ENCODE data around the gene ALLC.
A peak's percentile ranks its signal among the peaks of the same experiment; 100 is the strongest.

Gene ALLC

GRCh38 chr2:3639015-3639630 lies 18.9 kb upstream of the ALLC start:
- no peak for DNase-seq (ENCODE audit: low read depth in 3 of 3)

GRCh38 chr2:3639653-3640052 lies 18.3 kb upstream of the ALLC start:
- DNase-seq (ENCODE audit: low read depth in 3 of 3): no peak

GRCh38 chr2:3641181-3641580 lies 16.8 kb upstream of the ALLC start:
- DNase-seq (ENCODE audit: low read depth in 3 of 3): no peak

- no peak for DNase-seq (ENCODE audit: low read depth in 3 of 3)
These were observed 16.1 kb upstream of the ALLC start for GRCh38 chr2:3641841-3642421.

- DNase-seq (ENCODE audit: low read depth in 3 of 3): no peak
These were observed 15.3 kb upstream of the ALLC start for GRCh38 chr2:3642521-3643215.

DNA sequence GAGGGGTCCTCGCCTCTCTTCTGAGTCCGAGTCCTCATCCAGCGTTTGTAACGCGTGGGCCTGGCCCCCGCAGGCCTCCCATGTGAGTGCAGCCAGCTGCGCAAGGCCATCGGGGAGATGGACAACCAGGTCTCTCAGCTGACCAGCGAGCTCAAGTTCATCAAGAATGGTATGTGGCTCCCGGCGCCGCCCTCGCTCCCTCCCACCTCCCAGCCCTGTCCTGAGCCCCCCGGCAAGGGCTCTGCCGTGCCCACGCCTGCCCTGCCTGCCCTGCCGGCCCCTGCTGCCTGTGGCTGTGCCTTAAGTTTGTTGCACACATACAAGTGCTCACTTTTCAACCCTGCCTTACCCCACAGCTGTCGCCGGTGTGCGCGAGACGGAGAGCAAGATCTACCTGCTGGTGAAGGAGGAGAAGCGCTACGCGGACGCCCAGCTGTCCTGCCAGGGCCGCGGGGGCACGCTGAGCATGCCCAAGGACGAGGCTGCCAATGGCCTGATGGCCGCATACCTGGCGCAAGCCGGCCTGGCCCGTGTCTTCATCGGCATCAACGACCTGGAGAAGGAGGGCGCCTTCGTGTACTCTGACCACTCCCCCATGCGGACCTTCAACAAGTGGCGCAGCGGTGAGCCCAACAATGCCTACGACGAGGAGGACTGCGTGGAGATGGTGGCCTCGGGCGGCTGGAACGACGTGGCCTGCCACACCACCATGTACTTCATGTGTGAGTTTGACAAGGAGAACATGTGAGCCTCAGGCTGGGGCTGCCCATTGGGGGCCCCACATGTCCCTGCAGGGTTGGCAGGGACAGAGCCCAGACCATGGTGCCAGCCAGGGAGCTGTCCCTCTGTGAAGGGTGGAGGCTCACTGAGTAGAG lies 14.4 kb upstream of the ALLC start:
- no peak for DNase-seq (ENCODE audit: low read depth in 3 of 3)

GRCh38 chr2:3644246-3644525 lies 13.8 kb upstream of the ALLC start:
- no peak for DNase-seq (ENCODE audit: low read depth in 3 of 3)

DNA sequence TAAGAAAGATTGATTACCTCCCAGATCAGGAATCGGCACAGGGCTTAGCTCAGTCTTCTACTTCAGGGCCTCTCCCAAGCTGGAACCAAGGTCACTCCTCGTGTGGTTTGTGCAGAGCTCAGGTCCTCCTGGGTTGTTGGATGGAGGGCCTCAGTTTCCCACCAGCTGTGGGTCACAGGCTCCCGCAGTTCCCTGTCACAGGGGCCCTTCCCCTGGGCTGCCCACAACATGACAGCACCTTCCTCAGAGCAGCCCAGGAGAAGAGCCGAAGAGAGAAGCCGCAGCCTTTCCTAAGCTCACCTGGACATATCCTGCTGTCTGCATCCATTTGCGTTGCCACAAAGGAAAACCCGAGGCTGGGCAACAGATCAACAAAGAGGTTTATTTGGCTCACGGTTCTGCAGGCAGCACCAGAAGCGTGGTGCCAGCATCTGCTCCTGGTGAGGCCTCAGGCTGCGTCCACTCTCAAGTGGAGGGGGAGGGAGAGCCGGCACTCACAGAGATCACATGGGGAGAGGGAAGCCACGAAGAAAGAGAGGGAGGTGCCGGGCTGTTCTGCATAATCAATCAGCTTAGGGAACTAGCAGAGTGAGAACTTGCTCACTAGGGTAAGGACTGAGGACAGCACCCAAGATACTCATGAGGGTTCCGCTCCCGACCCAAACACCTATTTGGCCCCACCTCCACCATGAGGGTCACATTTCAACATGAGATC lies 13.0 kb upstream of the ALLC start:
- no peak for DNase-seq (ENCODE audit: low read depth in 3 of 3)

DNA sequence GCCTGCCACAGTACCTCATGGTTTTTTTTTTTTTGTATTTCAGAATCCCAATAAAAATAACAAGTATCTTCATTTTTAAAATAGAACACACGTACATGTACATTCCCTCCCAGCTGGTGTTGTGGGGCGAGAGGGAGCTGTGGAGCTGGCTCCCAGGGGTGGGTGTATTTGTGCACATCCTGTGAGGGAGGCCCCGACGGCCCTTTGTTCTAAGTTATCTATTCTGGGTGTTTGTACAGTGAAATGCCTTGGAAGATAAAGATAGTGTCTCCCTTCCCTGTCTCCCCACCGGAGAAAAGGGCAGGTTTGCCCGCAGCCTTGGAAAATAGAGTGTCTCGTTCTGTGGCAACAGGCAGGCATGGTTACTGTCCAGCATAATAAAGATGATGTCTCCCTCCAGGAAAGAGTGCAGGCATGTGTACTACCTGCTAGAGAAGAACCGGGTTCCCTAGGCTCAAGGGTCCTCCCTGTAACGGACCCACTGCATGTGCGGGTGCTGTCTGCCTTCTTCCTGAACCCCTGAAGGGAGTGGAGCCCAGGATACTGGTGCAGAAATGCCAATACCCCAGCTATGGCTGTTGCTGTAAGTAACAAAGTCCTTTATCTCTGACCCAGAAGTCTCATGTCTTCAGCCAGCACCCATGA lies 12.1 kb upstream of the ALLC start:
- no peak for DNase-seq (ENCODE audit: low read depth in 3 of 3)

- DNase-seq (ENCODE audit: low read depth in 3 of 3): no peak
These were observed 11.6 kb upstream of the ALLC start for GRCh38 chr2:3646446-3646845.

GRCh38 chr2:3647246-3647645 lies 10.8 kb upstream of the ALLC start:
- DNase-seq (ENCODE audit: low read depth in 3 of 3): no peak

- no peak for DNase-seq (ENCODE audit: low read depth in 3 of 3)
These were observed 10.0 kb upstream of the ALLC start for GRCh38 chr2:3647831-3648651.

DNA sequence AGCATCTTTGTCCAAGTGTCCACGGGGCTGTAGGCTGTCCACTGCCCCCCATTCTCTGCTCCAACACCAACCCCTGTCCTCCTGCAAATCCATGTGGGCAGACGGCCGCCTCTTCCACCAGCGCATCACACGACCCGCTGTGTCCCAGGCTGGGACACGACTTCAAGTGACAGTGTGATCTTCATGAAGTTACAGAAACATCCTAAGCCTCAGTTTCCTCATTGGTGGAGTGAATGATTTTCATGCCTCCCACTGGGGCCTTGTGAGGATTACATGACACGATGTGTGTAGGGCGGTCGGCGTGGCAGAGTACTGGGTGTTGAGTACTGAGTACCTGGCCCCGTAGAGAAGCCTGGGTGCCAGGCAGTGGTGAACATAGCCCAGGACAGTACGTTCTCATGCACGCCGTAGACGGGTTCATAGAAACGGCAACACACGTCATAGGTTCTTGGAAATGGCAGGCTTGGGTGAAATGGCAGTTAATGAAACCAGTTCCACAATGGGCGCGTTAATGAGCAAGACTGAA lies 9.3 kb upstream of the ALLC start:
- DNase-seq (ENCODE audit: low read depth in 3 of 3): no peak

DNA sequence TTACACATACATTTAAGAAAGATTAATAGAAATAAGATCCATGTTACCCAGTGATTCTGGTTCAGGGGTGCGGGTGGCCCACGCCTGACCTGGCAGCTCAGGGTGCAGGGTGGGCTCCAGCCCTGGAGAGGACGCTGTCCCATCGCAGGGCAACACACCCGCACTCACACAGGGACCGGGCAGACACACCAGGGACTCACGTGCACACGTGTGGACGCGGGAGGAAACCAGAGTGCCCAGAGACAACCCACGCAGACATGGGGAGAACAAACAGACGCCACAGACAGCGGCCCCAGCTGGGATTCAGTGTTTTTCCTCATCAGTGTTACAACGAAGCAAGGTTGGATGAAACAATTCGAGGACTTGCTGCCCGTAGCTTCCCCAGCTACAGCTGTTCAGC lies 8.4 kb upstream of the ALLC start:
- DNase-seq (ENCODE audit: low read depth in 3 of 3): no peak

DNA sequence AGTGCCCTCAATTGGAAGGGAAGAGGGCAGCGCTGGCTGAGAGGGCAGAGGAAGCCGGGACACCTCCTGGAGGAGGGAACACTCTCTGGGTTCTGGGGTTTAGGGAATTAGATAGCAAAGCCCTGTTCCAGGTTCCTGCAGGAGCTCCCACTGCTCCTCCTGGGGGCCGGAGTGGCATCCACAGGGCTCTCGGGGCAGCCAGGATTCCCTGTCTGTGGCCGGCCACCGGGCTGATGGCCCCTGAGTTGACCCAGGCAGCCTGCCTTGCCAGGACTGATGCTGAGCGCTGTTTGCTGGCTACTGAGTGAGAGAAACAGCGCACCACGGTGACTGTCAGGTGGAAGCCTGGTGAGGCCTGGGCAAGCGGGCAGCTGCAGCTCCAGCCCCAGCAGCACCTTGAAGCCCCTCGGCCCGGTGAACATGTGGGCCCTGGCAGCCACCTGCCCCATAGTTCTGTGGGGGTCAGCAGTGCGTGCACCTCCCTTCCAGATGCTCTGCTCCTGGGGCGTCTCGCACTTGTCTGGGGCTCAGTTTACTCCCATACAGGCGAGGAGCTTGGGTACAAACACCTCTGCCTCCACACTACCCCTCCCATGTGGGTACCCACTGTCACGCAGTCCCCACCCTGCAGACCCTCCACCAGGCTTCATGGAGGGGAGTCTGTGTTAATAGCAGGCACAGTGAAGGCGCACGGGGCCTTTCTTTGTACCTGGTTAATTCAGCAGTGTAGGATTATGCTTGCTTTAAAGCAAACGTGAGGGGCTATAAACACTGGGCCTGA lies 7.7 kb upstream of the ALLC start:
- no peak for DNase-seq (ENCODE audit: low read depth in 3 of 3)

DNA sequence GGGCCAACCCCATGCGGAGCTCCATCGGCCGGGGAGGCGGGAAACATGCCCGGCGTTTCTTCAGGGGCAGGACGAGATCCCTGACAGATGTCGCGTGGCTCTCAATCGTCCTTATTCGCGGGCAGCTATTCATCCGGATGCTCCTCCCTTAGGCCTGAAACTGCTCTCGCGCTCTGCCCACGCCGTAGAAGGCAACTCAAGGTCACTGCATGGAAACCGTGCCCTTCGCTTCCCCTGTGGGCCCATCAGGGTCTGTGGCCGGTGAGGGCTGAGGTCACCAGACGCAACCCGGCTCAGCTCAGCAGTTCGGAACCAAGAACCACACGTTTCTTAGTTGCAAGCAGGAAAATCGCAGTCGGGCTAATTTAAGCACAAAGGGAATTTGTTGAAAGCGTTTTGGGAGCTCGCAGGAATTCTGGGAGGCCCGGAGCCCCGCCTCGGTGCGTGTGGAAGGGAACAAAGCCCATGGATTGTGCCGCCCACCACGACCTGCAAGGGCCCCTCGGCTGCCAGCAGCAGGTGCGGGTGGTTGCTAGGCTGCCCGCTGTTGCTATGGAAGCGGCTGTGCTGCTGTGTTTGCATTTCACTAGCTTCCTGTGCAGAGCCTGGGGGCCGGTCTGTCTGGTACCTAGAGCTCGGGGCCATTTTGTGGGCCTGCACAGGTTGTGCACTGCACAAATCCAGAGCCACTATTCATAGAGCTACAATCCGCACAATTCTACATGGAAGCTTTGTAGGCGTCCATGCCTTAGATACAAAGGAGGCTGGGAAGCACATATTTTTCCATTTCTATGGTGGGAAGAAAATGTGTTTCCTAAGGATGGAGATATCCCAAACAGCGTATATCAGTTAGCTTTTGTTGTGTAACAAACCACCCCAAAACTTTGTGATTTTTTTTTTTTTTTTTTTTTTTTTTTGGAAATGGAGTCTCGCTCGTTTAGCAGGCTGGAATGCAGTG lies 6.0 kb upstream of the ALLC start:
- peak; percentile 10 to 18 (median 15) for DNase-seq (ENCODE audit: low read depth in 3 of 3)

DNA sequence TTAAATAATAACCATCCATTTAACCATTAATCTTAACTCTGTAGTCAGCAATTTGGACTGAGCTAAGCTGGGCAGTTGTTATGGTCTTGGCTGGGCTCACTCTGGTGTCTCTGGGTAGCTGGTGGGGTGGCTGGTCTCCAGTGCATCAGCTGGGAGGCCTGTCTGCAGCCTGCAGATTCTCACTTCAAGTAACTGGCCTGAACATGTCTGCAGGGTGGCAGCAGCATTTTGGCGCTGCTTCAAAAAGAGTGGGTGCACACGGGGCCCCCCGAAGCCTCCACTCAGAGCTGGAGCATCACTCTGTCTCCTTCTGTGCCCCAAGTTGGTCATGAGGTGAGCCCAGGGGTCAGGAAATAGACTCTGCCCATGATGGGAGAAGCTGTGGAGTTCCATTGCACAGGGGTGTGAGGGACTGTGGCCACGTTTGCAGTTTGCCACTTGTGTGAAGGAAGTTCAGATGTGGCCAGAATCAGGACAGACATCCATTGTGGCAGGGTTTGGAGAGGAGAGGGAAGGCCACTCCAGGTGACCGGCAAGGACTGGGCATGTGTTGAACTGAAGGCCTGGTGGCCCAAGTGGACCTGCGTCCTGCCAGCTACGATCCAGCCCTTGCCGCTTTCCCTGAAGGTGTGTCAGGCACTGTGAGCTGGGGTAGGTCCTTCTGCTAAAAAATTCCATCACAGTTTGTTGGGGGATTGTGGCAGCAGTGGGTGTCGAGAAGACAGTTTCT lies 4.9 kb upstream of the ALLC start:
- no peak for DNase-seq (ENCODE audit: low read depth in 3 of 3)

GRCh38 chr2:3654011-3654410 lies 4.0 kb upstream of the ALLC start:
- no peak for DNase-seq (ENCODE audit: low read depth in 3 of 3)

All from stimulated activated CD4-positive, alpha-beta T cell treated with anti-CD3 and anti-CD28 coated beads, TNF-alpha, amount 100 ng/mL, for 4 hours (primary cell).